ENCODE data around the gene UBALD1.
A peak's percentile ranks its signal among the peaks of the same experiment; 100 is the strongest.

UBALD1 gene

GRCh38 chr16:4614571-4615383 lies at the start of gene UBALD1:
TSS of gene UBALD1 (minus strand) at chr16:4614888. CDS start at chr16:4614797, 91 bp downstream.
- peak within 1 kb of the TSS; percentile 100 for H3K4me3 ChIP-seq
- peak within 1 kb of the TSS; percentile 88 to 97 for H3K27ac ChIP-seq
- DNase-seq (ENCODE audit: low spot score) = peak; percentile 92
- TF ChIP-seq CTCF (IDR thresholded peaks at IDR 0.05) = no peak

- peak overlapping the region in 1 of 2 donors; percentile 39 for H3K27ac ChIP-seq
- TF ChIP-seq CTCF (IDR thresholded peaks at IDR 0.05) = no peak
- no peak overlapping the region for H3K4me3 ChIP-seq
- DNase-seq (ENCODE audit: low spot score) = no peak
Measured at GRCh38 chr16:4663777-4664465, 49.2 kb upstream of the UBALD1 start.

GRCh38 chr16:4663465-4663776 lies 48.7 kb upstream of the UBALD1 start:
- no peak for DNase-seq (ENCODE audit: low spot score)
- Histone ChIP-seq H3K4me3 (no peak overlapping the region), H3K27ac (peak overlapping the region in 1 of 2 donors; percentile 39)
- TF ChIP-seq CTCF (IDR thresholded peaks at IDR 0.05) = no peak

- DNase-seq (ENCODE audit: low spot score) = no peak
- no peak overlapping the region for H3K27ac ChIP-seq
Measured at GRCh38 chr16:4661661-4662060, 47.0 kb upstream of the UBALD1 start.

GRCh38 chr16:4660454-4661007 lies 45.8 kb upstream of the UBALD1 start:
- peak; percentile 69 for DNase-seq (ENCODE audit: low spot score)
- TF ChIP-seq CTCF (IDR thresholded peaks at IDR 0.05) = no peak
- H3K4me3 ChIP-seq = no peak overlapping the region
- H3K27ac ChIP-seq = peak overlapping the region in 1 of 2 donors; percentile 5

More at GRCh38 chr16:4661661-4662060, 47.0 kb upstream of the UBALD1 start:
- no peak overlapping the region for H3K4me3 ChIP-seq
- TF ChIP-seq CTCF (IDR thresholded peaks at IDR 0.05) = no peak

- DNase-seq (ENCODE audit: low spot score) = peak; percentile 64
- TF ChIP-seq CTCF (IDR thresholded peaks at IDR 0.05) = no peak
- Histone ChIP-seq H3K27ac (peak overlapping the region in 1 of 2 donors; percentile 5), H3K4me3 (no peak overlapping the region)
Measured at GRCh38 chr16:4659363-4660353, 45.0 kb upstream of the UBALD1 start.

All from coronary artery (tissue), 2 donors.